Measurements from ENCODE around the gene FOLR2.

The FOLR2 gene

DNA sequence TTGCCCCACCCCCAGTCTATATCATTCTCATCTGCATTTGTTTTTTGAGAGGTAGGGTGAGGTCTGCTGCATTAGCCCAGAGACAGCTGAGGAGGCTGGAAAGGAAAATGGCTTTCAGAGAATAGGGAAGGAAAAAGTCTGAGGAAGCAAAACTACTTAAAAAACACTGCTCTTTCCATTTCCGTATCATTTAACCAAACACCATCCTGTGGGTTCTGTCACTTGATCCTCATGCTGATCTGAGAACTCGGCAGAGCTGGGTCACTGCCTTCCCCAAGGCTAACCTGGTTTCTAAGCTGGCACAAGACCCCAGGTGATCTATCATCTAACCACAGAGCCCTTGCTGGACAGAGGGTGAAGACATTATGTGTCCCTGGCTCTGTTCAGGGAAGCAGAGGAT is 1.2 kb downstream of the FOLR2 start:
- DNase-seq (ENCODE audit: low read depth): no peak
- no peak overlapping the region for H3K4me3 ChIP-seq (ENCODE audit: control insufficient read depth, low read depth, low read length)
- TF ChIP-seq, protein P1, sequence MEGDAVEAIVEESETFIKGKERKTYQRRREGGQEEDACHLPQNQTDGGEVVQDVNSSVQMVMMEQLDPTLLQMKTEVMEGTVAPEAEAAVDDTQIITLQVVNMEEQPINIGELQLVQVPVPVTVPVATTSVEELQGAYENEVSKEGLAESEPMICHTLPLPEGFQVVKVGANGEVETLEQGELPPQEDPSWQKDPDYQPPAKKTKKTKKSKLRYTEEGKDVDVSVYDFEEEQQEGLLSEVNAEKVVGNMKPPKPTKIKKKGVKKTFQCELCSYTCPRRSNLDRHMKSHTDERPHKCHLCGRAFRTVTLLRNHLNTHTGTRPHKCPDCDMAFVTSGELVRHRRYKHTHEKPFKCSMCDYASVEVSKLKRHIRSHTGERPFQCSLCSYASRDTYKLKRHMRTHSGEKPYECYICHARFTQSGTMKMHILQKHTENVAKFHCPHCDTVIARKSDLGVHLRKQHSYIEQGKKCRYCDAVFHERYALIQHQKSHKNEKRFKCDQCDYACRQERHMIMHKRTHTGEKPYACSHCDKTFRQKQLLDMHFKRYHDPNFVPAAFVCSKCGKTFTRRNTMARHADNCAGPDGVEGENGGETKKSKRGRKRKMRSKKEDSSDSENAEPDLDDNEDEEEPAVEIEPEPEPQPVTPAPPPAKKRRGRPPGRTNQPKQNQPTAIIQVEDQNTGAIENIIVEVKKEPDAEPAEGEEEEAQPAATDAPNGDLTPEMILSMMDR (IDR thresholded peaks at IDR 0.05; ENCODE audit: control insufficient read depth, insufficient read depth, low read depth, low read length, missing control alignments): no peak

DNA sequence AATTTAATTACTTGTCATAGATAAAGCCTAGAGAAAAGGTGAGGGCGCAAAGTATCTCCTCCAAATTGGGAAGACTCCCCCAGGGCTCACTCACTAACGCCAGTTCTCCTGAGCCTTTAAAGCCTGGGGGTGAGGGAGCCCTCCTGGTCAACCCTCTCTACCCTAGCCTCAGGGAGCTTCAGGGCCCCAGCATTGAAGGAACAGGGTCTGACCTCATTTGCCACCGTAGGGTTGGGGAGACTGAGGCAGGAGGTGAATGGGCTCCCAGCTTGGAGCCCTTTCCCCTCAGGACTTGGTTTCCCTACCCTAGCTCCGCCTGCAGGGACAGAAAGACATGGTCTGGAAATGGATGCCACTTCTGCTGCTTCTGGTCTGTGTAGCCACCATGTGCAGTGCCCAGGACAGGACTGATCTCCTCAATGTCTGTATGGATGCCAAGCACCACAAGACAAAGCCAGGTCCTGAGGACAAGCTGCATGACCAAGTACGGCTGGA is 1.7 kb downstream of the FOLR2 start:
- no peak for DNase-seq (ENCODE audit: low read depth)
- no peak overlapping the region for H3K4me3 ChIP-seq (ENCODE audit: control insufficient read depth, low read depth, low read length)
- TF ChIP-seq, protein P1 (IDR thresholded peaks at IDR 0.05; ENCODE audit: control insufficient read depth, insufficient read depth, low read depth, low read length, missing control alignments): no peak

DNA sequence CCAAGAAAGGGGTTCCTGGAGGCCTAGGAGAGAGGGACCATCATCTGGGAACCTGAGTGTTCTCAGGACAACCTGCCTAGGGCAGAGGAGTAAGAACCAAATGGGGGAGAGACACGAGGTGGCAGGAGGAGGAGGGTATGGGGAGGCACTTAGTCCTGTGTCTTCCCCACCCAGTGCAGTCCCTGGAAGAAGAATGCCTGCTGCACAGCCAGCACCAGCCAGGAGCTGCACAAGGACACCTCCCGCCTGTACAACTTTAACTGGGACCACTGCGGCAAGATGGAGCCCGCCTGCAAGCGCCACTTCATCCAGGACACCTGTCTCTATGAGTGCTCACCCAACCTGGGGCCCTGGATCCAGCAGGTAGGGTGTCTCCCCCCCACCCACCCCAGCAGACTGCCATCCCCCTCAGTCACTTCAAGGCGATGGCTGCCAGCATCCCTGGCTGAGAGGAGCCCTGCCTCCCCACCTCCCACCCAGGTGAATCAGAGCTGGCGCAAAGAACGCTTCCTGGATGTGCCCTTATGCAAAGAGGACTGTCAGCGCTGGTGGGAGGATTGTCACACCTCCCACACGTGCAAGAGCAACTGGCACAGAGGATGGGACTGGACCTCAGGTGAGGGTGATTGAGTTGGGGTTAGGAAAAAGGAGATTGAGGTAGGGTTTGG is 4.2 kb downstream of the FOLR2 start:
- no peak overlapping the region for H3K4me3 ChIP-seq (ENCODE audit: control insufficient read depth, low read depth, low read length)
- no peak for DNase-seq (ENCODE audit: low read depth)
- TF ChIP-seq, protein P1 (IDR thresholded peaks at IDR 0.05; ENCODE audit: control insufficient read depth, insufficient read depth, low read depth, low read length, missing control alignments): no peak

DNA sequence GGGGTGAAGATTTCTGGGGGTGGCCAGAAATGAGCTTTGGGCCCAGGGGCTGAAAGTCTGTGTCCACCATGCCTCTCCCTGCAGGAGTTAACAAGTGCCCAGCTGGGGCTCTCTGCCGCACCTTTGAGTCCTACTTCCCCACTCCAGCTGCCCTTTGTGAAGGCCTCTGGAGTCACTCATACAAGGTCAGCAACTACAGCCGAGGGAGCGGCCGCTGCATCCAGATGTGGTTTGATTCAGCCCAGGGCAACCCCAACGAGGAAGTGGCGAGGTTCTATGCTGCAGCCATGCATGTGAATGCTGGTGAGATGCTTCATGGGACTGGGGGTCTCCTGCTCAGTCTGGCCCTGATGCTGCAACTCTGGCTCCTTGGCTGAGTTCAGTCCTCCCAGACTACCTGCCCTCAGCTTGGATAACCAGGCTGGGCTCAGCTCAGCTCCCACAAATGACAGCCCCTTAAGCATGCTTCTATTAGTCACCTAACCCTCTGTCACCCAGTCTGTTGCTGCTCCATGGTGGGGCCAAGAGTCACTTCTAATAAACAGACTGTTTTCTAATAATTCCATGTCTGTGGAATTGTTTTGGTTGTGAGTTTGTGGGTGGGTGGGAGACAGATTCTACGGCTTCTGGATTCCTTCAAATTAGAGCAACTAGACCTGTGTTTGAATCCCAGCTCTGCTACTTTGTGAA is 4.9 kb downstream of the FOLR2 start:
- no peak overlapping the region for H3K4me3 ChIP-seq (ENCODE audit: control insufficient read depth, low read depth, low read length)
- DNase-seq (ENCODE audit: low read depth): no peak
- TF ChIP-seq, protein P1 (IDR thresholded peaks at IDR 0.05; ENCODE audit: control insufficient read depth, insufficient read depth, low read depth, low read length, missing control alignments): no peak

DNA sequence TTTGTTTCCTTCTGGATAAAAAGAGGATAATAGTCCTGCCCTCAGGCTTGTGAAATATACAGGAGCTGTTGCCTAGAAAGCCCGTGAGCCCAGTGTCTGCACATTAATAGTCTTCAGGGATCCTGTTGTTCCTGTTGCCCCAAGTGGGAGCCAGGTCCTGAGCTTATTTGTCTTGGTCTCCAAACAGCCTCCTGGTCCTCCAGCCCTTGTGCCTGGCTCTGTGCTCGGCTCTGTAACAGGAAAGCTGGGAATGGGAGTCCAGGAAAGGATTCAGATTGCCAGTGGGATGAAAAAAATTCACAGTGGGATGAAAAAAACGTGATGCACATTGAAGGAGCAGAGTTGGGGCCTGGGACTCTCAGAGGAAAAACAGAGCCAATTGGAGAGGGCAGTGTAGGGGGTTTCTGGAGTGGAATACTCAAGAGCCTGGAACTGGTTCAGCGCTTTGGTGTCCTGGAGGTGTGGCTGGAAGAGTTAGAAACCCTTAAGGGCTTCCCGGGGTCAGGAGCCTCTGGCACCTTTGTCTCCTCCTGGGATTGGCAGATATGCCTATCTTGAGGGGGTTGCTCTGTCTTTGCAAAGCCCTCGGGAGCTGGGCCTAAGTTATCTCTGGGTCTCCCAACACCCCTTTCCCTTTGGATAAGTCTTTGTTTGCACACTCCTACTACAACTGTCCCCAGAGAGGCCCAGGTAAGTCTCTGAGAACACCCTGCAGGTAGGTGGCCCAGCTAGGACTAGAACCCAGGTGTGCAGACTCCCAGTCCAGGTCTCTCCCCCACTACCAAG is 5.7 kb downstream of the FOLR2 start:
- no peak for DNase-seq (ENCODE audit: low read depth)
- H3K4me3 ChIP-seq (ENCODE audit: control insufficient read depth, low read depth, low read length): peak overlapping the region; percentile 92
- TF ChIP-seq, protein P1 (IDR thresholded peaks at IDR 0.05; ENCODE audit: control insufficient read depth, insufficient read depth, low read depth, low read length, missing control alignments): no peak

DNA sequence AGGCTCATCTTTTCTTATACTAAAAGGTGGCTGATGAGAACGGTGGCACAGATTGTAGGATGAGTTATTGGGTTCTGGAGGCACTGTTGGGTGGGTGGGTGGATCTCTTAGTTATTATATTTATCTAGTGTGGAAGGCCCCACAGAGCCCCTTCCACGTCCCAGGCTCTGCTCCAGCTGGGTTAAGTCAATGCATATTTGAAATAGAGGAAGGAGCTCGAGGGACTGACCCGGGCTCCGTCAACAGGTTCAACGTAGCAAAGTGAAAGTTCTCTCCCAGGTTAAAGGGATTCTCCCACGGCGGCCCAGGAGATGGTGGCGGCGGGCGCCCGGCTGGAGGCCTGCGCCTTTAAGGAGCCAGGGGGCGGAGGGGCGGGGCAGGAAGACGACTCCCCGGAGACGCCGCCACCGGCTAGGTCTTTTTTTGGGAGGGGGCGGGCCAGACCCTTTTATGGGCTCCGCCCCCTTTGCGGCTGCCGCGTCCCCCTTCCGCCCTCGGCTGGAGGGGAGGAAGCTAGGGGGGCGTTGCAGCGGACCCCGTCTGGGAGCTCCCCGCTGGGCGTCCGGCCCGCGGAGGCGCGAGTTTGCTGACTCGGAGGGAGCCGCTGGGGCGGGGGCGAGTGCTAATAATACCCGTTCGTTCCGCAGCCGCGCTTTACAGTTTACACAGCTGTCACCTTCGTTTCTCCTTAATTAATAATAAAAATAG is 6.5 kb downstream of the FOLR2 start:
- DNase-seq (ENCODE audit: low read depth): peak; percentile 53
- H3K4me3 ChIP-seq (ENCODE audit: control insufficient read depth, low read depth, low read length): peak overlapping the region; percentile 92
- TF ChIP-seq, protein P1 (IDR thresholded peaks at IDR 0.05; ENCODE audit: control insufficient read depth, insufficient read depth, low read depth, low read length, missing control alignments): peak; percentile 24

Data from AG09309 (cell line).